ENCODE measurements around the gene SNX21. TPM values are rescaled to one million over a fixed set of nuclear protein-coding genes. Genes with fewer than 3 reads are reported as not detected.

Gene SNX21
- total RNA-seq, 2 experiments from 2014 or later, result 1.2 to 1.4 TPM

Other genes starting within 250 kb of the SNX21 start
- not detected for gene WFDC10A, start 204.1 kb upstream of the SNX21 start, total RNA-seq
- gene WFDC9, start 202.5 kb upstream of the SNX21 start, total RNA-seq, result not detected
- gene WFDC11, start 163.6 kb upstream of the SNX21 start, total RNA-seq, result not detected
- not detected for gene WFDC13, start 131.8 kb upstream of the SNX21 start, total RNA-seq
- gene WFDC10B, start 128.8 kb upstream of the SNX21 start, total RNA-seq, result not detected
- not detected for gene SPINT4, start 111.5 kb upstream of the SNX21 start, total RNA-seq
- gene WFDC3, start 41.9 kb upstream of the SNX21 start, total RNA-seq, result not detected
- 10 to 100 TPM; 25.0 to 25.2 TPM for gene DNTTIP1, start 41.8 kb upstream of the SNX21 start, total RNA-seq
- gene UBE2C, start 21.2 kb upstream of the SNX21 start, total RNA-seq, result 100 to 1,000 TPM; 175 to 230 TPM
- not detected for gene TNNC2, start 6.5 kb upstream of the SNX21 start, total RNA-seq
- gene ACOT8, start 23.6 kb downstream of the SNX21 start, total RNA-seq, result 10 to 100 TPM; 21.9 to 22.6 TPM
- gene ZSWIM3, start 23.8 kb downstream of the SNX21 start, total RNA-seq, result 1 to 10 TPM; 4.2 to 4.8 TPM
- gene ZSWIM1, start 47.4 kb downstream of the SNX21 start, total RNA-seq, result 10 to 100 TPM in 1 of 2 experiments, 1 to 10 TPM in 1; 9.4 to 10.7 TPM
- 1 to 10 TPM in 1 of 2 experiments, under 1 TPM in 1; 0.66 to 1.0 TPM for gene SPATA25, start 53.8 kb downstream of the SNX21 start, total RNA-seq
- 1 to 10 TPM; 1.2 to 1.9 TPM for gene NEURL2, start 57.4 kb downstream of the SNX21 start, total RNA-seq
- 10 to 100 TPM; 36.4 to 45.6 TPM for gene CTSA, start 57.5 kb downstream of the SNX21 start, total RNA-seq
- 1 to 10 TPM; 5.6 to 7.0 TPM for gene PLTP, start 78.4 kb downstream of the SNX21 start, total RNA-seq
- gene PCIF1, start 100.9 kb downstream of the SNX21 start, total RNA-seq, result 10 to 100 TPM; 24.0 to 27.4 TPM
- gene ZNF335, start 138.4 kb downstream of the SNX21 start, total RNA-seq, result 10 to 100 TPM; 27.4 to 28.9 TPM
- not detected for gene MMP9, start 175.1 kb downstream of the SNX21 start, total RNA-seq
- gene SLC12A5, start 195.4 kb downstream of the SNX21 start, total RNA-seq, result under 1 TPM; 0.49 to 0.73 TPM